ENCODE measurements around the gene ZFP3. TPM values are rescaled to one million over a fixed set of nuclear protein-coding genes. Genes with fewer than 3 reads are reported as not detected.
"Not testable (repeated sequence)": the region's sequence is repeated elsewhere in the genome, so short reads cannot be mapped to it uniquely, and the experiment has no call there.

ZFP3 gene
- total and polyA plus RNA-seq, 4 experiments from 2014 or later, result 0.52 to 13.0 (median 6.6) TPM

GRCh38 chr17:5123343-5124124, 45.3 kb downstream of the ZFP3 start:
- POLR2A ChIA-PET (ENCODE audit: partially characterized antibody), result no interaction called here
- CTCF ChIA-PET (ENCODE audit: partially characterized antibody), result no interaction called here
- peak overlapping the region in 1 of 8 donors; percentile 42 for H3K4me3 Mint-ChIP-seq
- Histone ChIP-seq H3K9me3 (ENCODE audit: control insufficient read depth in 1 of 2, low read length in 2 of 2) (no peaks in the 10 kb centered on the region), H3K4me1 (ENCODE audit: insufficient read depth, low read length) (no peaks in the 10 kb centered on the region), H3K27ac (ENCODE audit: low read depth, low read length) (no peak overlapping the region), H3K4me3 (ENCODE audit: low read length in 2 of 2) (no peak overlapping the region), H3K36me3 (ENCODE audit: insufficient read depth, low read length) (no peaks in the 10 kb centered on the region), H3K27me3 (ENCODE audit: insufficient read depth, low read length) (no peaks in the 10 kb centered on the region)
- peak overlapping the region in 1 of 7 donors; percentile 23 for H3K27ac Mint-ChIP-seq
- peaks cover 0 to 2% (median 0%) of the 10 kb centered on the region in 8 donors for H3K9me3 Mint-ChIP-seq
- intact Hi-C loops (cut with micrococcal nuclease), result no loop called here
- no peak for DNase-seq
- peaks cover 0 to 3% (median under 1%) of the 10 kb centered on the region in 4 donors for H3K4me1 Mint-ChIP-seq
- H3K27me3 Mint-ChIP-seq, result peaks cover 28 to 46% of the 10 kb centered on the region in 2 donors
- H3K36me3 Mint-ChIP-seq, result no peaks in the 10 kb centered on the region

- H3K4me1 ChIP-seq (ENCODE audit: insufficient read depth, low read length); H3K27ac ChIP-seq (ENCODE audit: low read depth, low read length); H3K27me3 ChIP-seq (ENCODE audit: insufficient read depth, low read length); POLR2A ChIA-PET (ENCODE audit: partially characterized antibody); H3K4me1 Mint-ChIP-seq; H3K27ac Mint-ChIP-seq; DNase-seq; H3K36me3 ChIP-seq (ENCODE audit: insufficient read depth, low read length); H3K9me3 ChIP-seq (ENCODE audit: control insufficient read depth in 1 of 2, low read length in 2 of 2); H3K36me3 Mint-ChIP-seq; CTCF ChIA-PET (ENCODE audit: partially characterized antibody); H3K4me3 ChIP-seq (ENCODE audit: low read length in 2 of 2); intact Hi-C loops (cut with micrococcal nuclease); H3K9me3 Mint-ChIP-seq: not testable (repeated sequence)
- Mint-ChIP-seq H3K27me3 (peaks cover 26 to 41% of the 10 kb centered on the region in 2 donors), H3K4me3 (peak overlapping the region in 3 of 8 donors; percentile 8 to 66 (median 61))
These were observed 46.0 kb downstream of the ZFP3 start for GRCh38 chr17:5124125-5124760.

- H3K9me3 Mint-ChIP-seq; POLR2A ChIA-PET (ENCODE audit: partially characterized antibody); H3K27ac Mint-ChIP-seq; H3K4me1 Mint-ChIP-seq; H3K36me3 ChIP-seq (ENCODE audit: insufficient read depth, low read length); H3K27me3 ChIP-seq (ENCODE audit: insufficient read depth, low read length); CTCF ChIA-PET (ENCODE audit: partially characterized antibody); H3K9me3 ChIP-seq (ENCODE audit: control insufficient read depth in 1 of 2, low read length in 2 of 2); H3K4me1 ChIP-seq (ENCODE audit: insufficient read depth, low read length); H3K36me3 Mint-ChIP-seq; DNase-seq; H3K27ac ChIP-seq (ENCODE audit: low read depth, low read length); H3K4me3 ChIP-seq (ENCODE audit: low read length in 2 of 2); intact Hi-C loops (cut with micrococcal nuclease): not testable (repeated sequence)
- Mint-ChIP-seq H3K27me3 (peaks cover 26 to 42% of the 10 kb centered on the region in 2 donors), H3K4me3 (peak overlapping the region in 1 of 8 donors; percentile 61)
These were observed 46.6 kb downstream of the ZFP3 start for GRCh38 chr17:5124896-5125295.

- H3K4me3 Mint-ChIP-seq, result no peak overlapping the region
- H3K27ac Mint-ChIP-seq, result no peak overlapping the region
- no peak overlapping the region for H3K4me3 ChIP-seq (ENCODE audit: low read length in 2 of 2)
- H3K4me1 ChIP-seq (ENCODE audit: insufficient read depth, low read length), result no peaks in the 10 kb centered on the region
- POLR2A ChIA-PET (ENCODE audit: partially characterized antibody), result no interaction called here
- no peaks in the 10 kb centered on the region for H3K36me3 ChIP-seq (ENCODE audit: insufficient read depth, low read length)
- H3K27me3 ChIP-seq (ENCODE audit: insufficient read depth, low read length), result no peaks in the 10 kb centered on the region
- intact Hi-C loops (cut with micrococcal nuclease), result no loop called here
- H3K27ac ChIP-seq (ENCODE audit: low read depth, low read length), result no peak overlapping the region
- H3K27me3 Mint-ChIP-seq, result peaks cover 22 to 33% of the 10 kb centered on the region in 2 donors
- CTCF ChIA-PET (ENCODE audit: partially characterized antibody), result no interaction called here
- no peaks in the 10 kb centered on the region for H3K9me3 ChIP-seq (ENCODE audit: control insufficient read depth in 1 of 2, low read length in 2 of 2)
- H3K4me1 Mint-ChIP-seq, result peaks cover 0 to 3% (median 0%) of the 10 kb centered on the region in 4 donors
- DNase-seq, result no peak
- H3K36me3 Mint-ChIP-seq, result no peaks in the 10 kb centered on the region
- H3K9me3 Mint-ChIP-seq, result no peaks in the 10 kb centered on the region
These were observed 48.6 kb downstream of the ZFP3 start for GRCh38 chr17:5126719-5127488.

GRCh38 chr17:5127910-5128309, 49.6 kb downstream of the ZFP3 start:
- H3K27ac Mint-ChIP-seq, result no peak overlapping the region
- H3K9me3 Mint-ChIP-seq, result no peaks in the 10 kb centered on the region
- ChIA-PET CTCF (ENCODE audit: partially characterized antibody) (interaction anchor here (1.1 kb wide), 1 partner anchor 14 kb away, joined by 3 read pairs; no protein-coding TSS in a partner anchor), POLR2A (ENCODE audit: partially characterized antibody) (no interaction called here)
- DNase-seq, result no peak
- H3K4me3 Mint-ChIP-seq, result no peak overlapping the region
- Histone ChIP-seq H3K4me1 (ENCODE audit: insufficient read depth, low read length) (no peaks in the 10 kb centered on the region), H3K9me3 (ENCODE audit: control insufficient read depth in 1 of 2, low read length in 2 of 2) (no peaks in the 10 kb centered on the region), H3K27me3 (ENCODE audit: insufficient read depth, low read length) (no peaks in the 10 kb centered on the region), H3K27ac (ENCODE audit: low read depth, low read length) (no peak overlapping the region), H3K36me3 (ENCODE audit: insufficient read depth, low read length) (no peaks in the 10 kb centered on the region), H3K4me3 (ENCODE audit: low read length in 2 of 2) (no peak overlapping the region)
- H3K36me3 Mint-ChIP-seq, result no peaks in the 10 kb centered on the region
- H3K27me3 Mint-ChIP-seq, result peaks cover 18 to 29% of the 10 kb centered on the region in 2 donors
- H3K4me1 Mint-ChIP-seq, result no peaks in the 10 kb centered on the region
- intact Hi-C loops (cut with micrococcal nuclease), result no loop called here

GRCh38 chr17:5128387-5128786, 50.1 kb downstream of the ZFP3 start:
- DNase-seq; H3K4me1 Mint-ChIP-seq; H3K9me3 ChIP-seq (ENCODE audit: control insufficient read depth in 1 of 2, low read length in 2 of 2); H3K27me3 ChIP-seq (ENCODE audit: insufficient read depth, low read length); H3K4me3 ChIP-seq (ENCODE audit: low read length in 2 of 2); H3K9me3 Mint-ChIP-seq; H3K36me3 ChIP-seq (ENCODE audit: insufficient read depth, low read length); H3K4me1 ChIP-seq (ENCODE audit: insufficient read depth, low read length); H3K27ac ChIP-seq (ENCODE audit: low read depth, low read length); POLR2A ChIA-PET (ENCODE audit: partially characterized antibody); H3K4me3 Mint-ChIP-seq; intact Hi-C loops (cut with micrococcal nuclease); H3K36me3 Mint-ChIP-seq; H3K27ac Mint-ChIP-seq: not testable (repeated sequence)
- CTCF ChIA-PET (ENCODE audit: partially characterized antibody), result interaction anchor here (1.1 kb wide), 1 partner anchor 14 kb away, joined by 3 read pairs; no protein-coding TSS in a partner anchor
- peaks cover 18 to 29% of the 10 kb centered on the region in 2 donors for H3K27me3 Mint-ChIP-seq

GRCh38 chr17:5128905-5129535, 50.8 kb downstream of the ZFP3 start:
- H3K27ac Mint-ChIP-seq, result no peak overlapping the region
- ChIA-PET CTCF (ENCODE audit: partially characterized antibody) (interaction anchor here (1.1 kb wide), 1 partner anchor 15 kb away, joined by 3 read pairs; no protein-coding TSS in a partner anchor), POLR2A (ENCODE audit: partially characterized antibody) (no interaction called here)
- H3K36me3 ChIP-seq (ENCODE audit: insufficient read depth, low read length), result no peaks in the 10 kb centered on the region
- no peak for DNase-seq
- H3K4me1 Mint-ChIP-seq, result no peaks in the 10 kb centered on the region
- H3K27me3 ChIP-seq (ENCODE audit: insufficient read depth, low read length), result no peaks in the 10 kb centered on the region
- no peaks in the 10 kb centered on the region for H3K9me3 Mint-ChIP-seq
- no peaks in the 10 kb centered on the region for H3K36me3 Mint-ChIP-seq
- no peak overlapping the region for H3K4me3 Mint-ChIP-seq
- no peaks in the 10 kb centered on the region for H3K4me1 ChIP-seq (ENCODE audit: insufficient read depth, low read length)
- H3K27ac ChIP-seq (ENCODE audit: low read depth, low read length), result no peak overlapping the region
- intact Hi-C loops (cut with micrococcal nuclease), result no loop called here
- peaks cover 13 to 25% of the 10 kb centered on the region in 2 donors for H3K27me3 Mint-ChIP-seq
- H3K9me3 ChIP-seq (ENCODE audit: control insufficient read depth in 1 of 2, low read length in 2 of 2), result no peaks in the 10 kb centered on the region
- H3K4me3 ChIP-seq (ENCODE audit: low read length in 2 of 2), result no peak overlapping the region
